Right lobe of liver (tissue), 6 donors: ENCODE data around the gene REXO5. TPM values are rescaled to one million over a fixed set of nuclear protein-coding genes. Genes with fewer than 3 reads are reported as not detected.

Source experiments
- ATAC-seq, 4 donors: fragments of 200-7000 bp; cut with Tn5 transposase; one replicate each; pipeline ENCODE4 v1.9.1; 2020; ENCODE audit warnings: mild to moderate bottlenecking in 4 of 4, moderate library complexity in 4 of 4
- DNase-seq, 3 donors: peaks; one replicate each; pipeline ENCODE4 v3.0.0-alpha.2; 2020
- H3K27ac ChIP-seq, 3 donors: fragments of 200-600 bp; one replicate each; pipeline ENCODE4 v1.8.0; 2022
- H3K27me3 ChIP-seq, 2 donors: fragments of 200-600 bp; one replicate each; pipeline ENCODE4 v1.8.0; 2022
- H3K36me3 ChIP-seq, 4 donors: fragments of 200-600 bp; sonication (generic) in 1 of 4; one replicate each; pipeline versions ENCODE4 v1.5.1 to v1.8.0; 2017 to 2022; ENCODE audit warnings: control low read depth in 1 of 4
- H3K4me1 ChIP-seq, 4 donors: fragments of 200-600 bp; sonication (generic) in 1 of 4; one replicate each; pipeline versions ENCODE4 v1.5.1 to v1.8.0; 2017 to 2022; ENCODE audit warnings: control low read depth in 1 of 4
- H3K4me3 ChIP-seq, 3 donors: fragments of 200-600 bp; one replicate each; pipeline ENCODE4 v1.8.0; 2022
- H3K9me3 ChIP-seq, 4 donors: fragments of 200-600 bp; sonication (generic) in 1 of 4; one replicate each; pipeline versions ENCODE4 v1.5.1 to v1.8.0; 2017 to 2022; ENCODE audit warnings: control low read depth in 1 of 4
- CTCF ChIP-seq, 4 donors: fragments of 200-600 bp in 3 of 4; fragments of 450-650 bp in 1 of 4; IDR thresholded peaks; one replicate each; pipeline versions ENCODE4 v1.5.1 to v1.8.0; 2016 to 2022; ENCODE audit warnings: antibody characterized with exemption in 4 of 4, mild to moderate bottlenecking in 2 of 4
- POLR2A ChIP-seq: fragments of 450-650 bp; IDR thresholded peaks from one replicate; pipeline ENCODE4 v1.6.1; 2017; ENCODE audit warnings: antibody characterized with exemption, mild to moderate bottlenecking
- WGBS: methylation state at CpG from one replicate; pipeline ENCODE4 v1.1.6; 2018; ENCODE audit warnings: low coverage, low lambda C conversion rate; ENCODE audit not compliant: insufficient coverage; ENCODE audit errors: missing lambda C conversion rate; 5-methylcytosine and 5-hydroxymethylcytosine counted together
- intact Hi-C, 2 donors: fragments of 100-400 bp; cut with DNase I; formaldehyde crosslinking; loops; one replicate each; pipeline versions ENCODE4 v1.11.2 to v1.14.1; 2022
- total RNA-seq, 6 experiments: library from RNA; depleted of rRNA in 2 of 6; stranded (reverse); fragments of >200 nt in 2 of 6; fragmentation: NEBNext Ultra II Directional in 3 of 6; extraction: Animal tissue kit (Norgen Biotek cat#: 25700) in 3 of 6; gene quantifications; one replicate each; pipeline versions ENCODE4 v1.1.0 to v1.2.4, GENCODE V29; 2016 to 2023
- donor health status: DM: no; HTN: yes; CAD: no.
- donor health status: DM: no; HTN: no; CAD: no.
- donor health status: DM: no; HTN: no; CAD: no.
- donor health status: DM: no; HTN: yes; CAD: no.
- donor health status: DM: no; HTN: yes; CAD: no.

REXO5 gene
- total RNA-seq, 6 experiments from 2014 or later: 1.1 to 2.9 (median 2.4) TPM

DNA sequence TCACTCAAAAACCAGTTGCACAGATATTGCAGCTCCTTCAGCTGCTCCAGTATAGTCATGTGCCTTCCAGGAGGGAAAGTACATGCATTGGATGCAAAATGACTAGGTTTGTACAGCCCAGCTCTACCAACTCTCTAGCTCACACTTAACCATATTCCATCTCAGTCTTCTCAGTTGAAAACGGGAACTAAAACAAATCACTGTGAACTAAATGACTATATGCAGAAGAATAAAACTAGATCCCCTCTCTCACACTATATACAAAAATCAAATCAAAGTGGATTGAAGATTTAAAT lies 69.0 kb downstream of the REXO5 start:
- Histone ChIP-seq H3K4me3 (no peak overlapping the region), H3K27me3 (no peaks in the 10 kb centered on the region), H3K27ac (no peak overlapping the region), H3K4me1 (peaks cover 0 to 66% (median 21%) of the 10 kb centered on the region in 4 donors), H3K9me3 (no peaks in the 10 kb centered on the region), H3K36me3 (no peaks in the 10 kb centered on the region)
- no peak for DNase-seq
- TF ChIP-seq CTCF (IDR thresholded peaks at IDR 0.05) (no peak), POLR2A (no peak)
- ATAC-seq: no peak
- WGBS: 72% methylated on average over 1 of the region's 1 CpG
- intact Hi-C loops: no loop called here

DNA sequence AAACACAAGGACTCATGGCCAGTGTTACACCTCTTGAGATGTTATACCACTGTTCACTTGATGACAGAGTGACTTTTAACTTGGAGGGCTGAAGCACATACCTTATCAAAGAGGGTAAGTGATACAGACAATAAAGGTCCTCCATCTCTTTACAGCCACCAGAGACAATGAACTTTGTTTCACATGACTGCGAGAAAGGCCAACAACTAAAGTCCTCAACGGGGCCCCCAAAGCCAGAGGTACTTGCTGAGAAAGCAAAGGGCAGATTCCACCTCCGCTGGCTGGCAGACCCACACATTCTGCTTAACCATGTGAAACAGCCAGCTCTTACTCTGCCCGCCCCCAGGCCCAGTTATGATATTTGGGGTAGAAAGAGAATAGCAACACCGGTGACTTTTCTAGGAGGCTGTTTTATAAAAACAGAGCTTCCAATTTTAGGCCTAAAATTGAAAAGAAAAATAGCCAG lies 72.4 kb downstream of the REXO5 start:
- Histone ChIP-seq H3K9me3 (no peaks in the 10 kb centered on the region), H3K27me3 (no peaks in the 10 kb centered on the region), H3K36me3 (no peaks in the 10 kb centered on the region), H3K4me1 (peaks cover 0 to 69% (median 23%) of the 10 kb centered on the region in 4 donors), H3K4me3 (no peak overlapping the region), H3K27ac (peak overlapping the region in 2 of 3 donors; percentile 56)
- 16% methylated on average over 5 of the region's 5 CpGs for WGBS
- ATAC-seq (peak; percentile 17 to 61 (median 58)), DNase-seq (peak; percentile 28 to 85 (median 73))
- no peak for TF ChIP-seq CTCF (IDR thresholded peaks at IDR 0.05)
- TF ChIP-seq POLR2A: no peak
- intact Hi-C loops: no loop called here

- DNase-seq (no peak), ATAC-seq (peak in 2 of 4 donors; percentile 5 to 44)
- H3K36me3 ChIP-seq: no peaks in the 10 kb centered on the region
- intact Hi-C loops: no loop called here
- peaks cover 0 to 63% (median 22%) of the 10 kb centered on the region in 4 donors for H3K4me1 ChIP-seq
- H3K9me3 ChIP-seq: no peaks in the 10 kb centered on the region
- H3K27ac ChIP-seq: peak overlapping the region in 2 of 3 donors; percentile 56
- H3K4me3 ChIP-seq: no peak overlapping the region
- 29% methylated on average over 7 of the region's 7 CpGs for WGBS
- H3K27me3 ChIP-seq: no peaks in the 10 kb centered on the region
- TF ChIP-seq CTCF (IDR thresholded peaks at IDR 0.05) (no peak), POLR2A (no peak)
These were observed 73.1 kb downstream of the REXO5 start for GRCh38 chr16:20879175-20880040.

GRCh38 chr16:20880867-20881502 lies 74.7 kb downstream of the REXO5 start:
- intact Hi-C loops: no loop called here
- peak overlapping the region; percentile 24 to 79 (median 74) for H3K27ac ChIP-seq
- TF ChIP-seq POLR2A (no peak), CTCF (IDR thresholded peaks at IDR 0.05) (no peak)
- H3K4me3 ChIP-seq: no peak overlapping the region
- no peaks in the 10 kb centered on the region for H3K27me3 ChIP-seq
- H3K4me1 ChIP-seq: peaks cover 0 to 74% (median 27%) of the 10 kb centered on the region in 4 donors
- ATAC-seq: peak; percentile 9 to 33 (median 18)
- no peaks in the 10 kb centered on the region for H3K36me3 ChIP-seq
- H3K9me3 ChIP-seq: no peaks in the 10 kb centered on the region
- no peak for DNase-seq
- 35% methylated on average over 3 of the region's 3 CpGs for WGBS
